Measurements from ENCODE around the gene GNG3.
"Not testable (repeated sequence)": the region's sequence is repeated elsewhere in the genome, so short reads cannot be mapped to it uniquely, and the experiment has no call there.

Gene GNG3

DNA sequence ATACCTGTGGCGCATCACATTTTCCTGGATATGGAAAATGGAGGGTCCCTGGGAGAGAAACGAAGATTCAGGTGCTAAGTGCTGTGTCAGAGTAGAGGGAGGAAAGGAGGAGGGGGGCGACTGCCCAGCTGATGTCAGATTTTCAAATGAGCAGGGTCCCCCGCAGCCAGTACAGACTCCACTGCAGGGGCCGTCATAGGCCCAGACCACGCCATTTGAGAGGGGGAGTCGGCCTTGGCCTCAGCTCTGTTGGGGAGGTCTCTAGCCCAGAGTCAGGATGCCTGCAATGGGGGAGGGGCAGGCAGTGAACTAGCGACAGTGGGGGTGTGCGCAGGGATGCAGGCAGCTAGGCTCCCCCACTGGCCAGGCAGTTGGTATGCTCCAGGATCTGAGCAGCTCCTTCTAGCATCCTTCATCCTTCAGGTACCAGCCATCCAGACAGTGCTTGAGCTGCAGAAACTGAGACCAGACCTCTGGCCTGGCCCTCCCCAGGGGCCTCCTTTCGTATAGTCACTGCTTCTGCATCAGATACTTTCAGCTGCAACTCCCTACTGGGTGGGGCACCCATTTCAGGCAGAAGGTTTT is at the start of gene GNG3, which contains the start of gene BSCL2:
Gene GNG3 (plus strand): TSS at position 400 of the 585 bp plus-strand sequence. CDS start 620 bp downstream, outside the sequence.
Gene BSCL2 (minus strand): TSS at position 148 of the 585 bp plus-strand sequence. CDS start 229 bp downstream, outside the sequence.
- intact Hi-C loops (cut with DNase I) = loop anchor here (10.0 kb wide), 1 partner anchor 113 kb away; the partner anchor contains the start of gene TUT1
- DNase-seq = peak; percentile 62 to 99 (median 95)

- intact Hi-C loops (cut with DNase I) = no loop called here
- peak in 3 of 10 donors; percentile 41 to 88 (median 52) for DNase-seq
Measured at GRCh38 chr11:62664405-62665074, 42.9 kb upstream of the GNG3 start.

DNA sequence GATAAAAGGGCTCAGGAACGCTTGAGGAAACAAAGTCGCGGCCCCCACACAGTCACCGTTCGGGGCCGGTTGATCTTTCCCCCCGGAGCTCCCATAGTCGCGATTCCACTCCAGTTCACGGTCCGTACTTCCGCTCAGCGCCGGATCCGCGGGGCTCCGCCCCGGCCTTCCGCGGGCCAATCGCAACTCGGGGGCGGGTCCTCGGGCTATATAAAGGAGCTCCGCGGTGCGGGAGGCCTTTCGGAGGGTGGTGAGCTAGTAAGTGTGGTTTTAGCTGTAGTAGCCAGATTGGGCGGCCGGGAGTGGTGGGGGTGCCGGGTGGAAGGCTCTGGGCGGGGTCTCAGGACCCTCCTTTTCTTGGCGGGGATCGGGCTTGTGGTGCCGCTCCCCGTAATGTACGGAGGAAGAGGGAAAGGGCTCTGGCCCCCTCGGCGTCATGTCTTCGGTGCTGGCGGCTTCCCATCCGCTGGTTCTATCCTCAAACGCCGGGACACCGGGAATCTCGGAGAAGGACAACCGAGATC is 42.3 kb upstream of the GNG3 start, which contains the start of the genes C11orf98 and CSKMT:
Gene C11orf98 (minus strand): TSS at position 136 of the 524 bp plus-strand sequence. CDS start 41 bp downstream, at position 95.
Gene CSKMT (plus strand): TSS at position 238 of the 524 bp plus-strand sequence. CDS start 568 bp downstream, outside the sequence.
- peak; percentile 95 to 100 (median 97) for DNase-seq
- intact Hi-C loops (cut with DNase I) = no loop called here

GRCh38 chr11:62665599-62666258 is 41.7 kb upstream of the GNG3 start:
- DNase-seq = peak in 9 of 10 donors; percentile 30 to 92 (median 55)
- intact Hi-C loops (cut with DNase I) = no loop called here

GRCh38 chr11:62666259-62666926 is 41.1 kb upstream of the GNG3 start:
- DNase-seq = peak in 3 of 10 donors; percentile 18 to 72 (median 54)
- intact Hi-C loops (cut with DNase I) = no loop called here

DNA sequence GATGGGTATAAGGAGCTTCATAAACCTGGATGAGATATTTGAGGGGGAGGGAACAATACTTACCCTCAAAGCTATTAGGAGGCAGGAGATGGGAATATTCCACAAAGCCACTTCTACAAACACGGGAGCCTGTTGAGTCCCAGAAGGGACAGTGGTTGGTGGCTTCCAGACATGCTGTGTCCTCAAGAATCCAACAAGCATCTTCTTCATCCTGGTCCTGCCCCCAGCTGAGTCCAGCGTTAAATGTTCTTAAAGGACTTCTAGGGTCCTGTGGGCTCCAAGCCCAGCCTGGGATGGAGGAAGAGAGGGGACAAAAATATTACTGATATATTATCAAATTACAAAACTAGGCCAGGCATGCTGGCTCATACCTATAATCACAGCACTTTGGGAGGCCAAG is 40.0 kb upstream of the GNG3 start:
- intact Hi-C loops (cut with DNase I) = no loop called here
- DNase-seq = peak in 1 of 10 donors; percentile 6

DNA sequence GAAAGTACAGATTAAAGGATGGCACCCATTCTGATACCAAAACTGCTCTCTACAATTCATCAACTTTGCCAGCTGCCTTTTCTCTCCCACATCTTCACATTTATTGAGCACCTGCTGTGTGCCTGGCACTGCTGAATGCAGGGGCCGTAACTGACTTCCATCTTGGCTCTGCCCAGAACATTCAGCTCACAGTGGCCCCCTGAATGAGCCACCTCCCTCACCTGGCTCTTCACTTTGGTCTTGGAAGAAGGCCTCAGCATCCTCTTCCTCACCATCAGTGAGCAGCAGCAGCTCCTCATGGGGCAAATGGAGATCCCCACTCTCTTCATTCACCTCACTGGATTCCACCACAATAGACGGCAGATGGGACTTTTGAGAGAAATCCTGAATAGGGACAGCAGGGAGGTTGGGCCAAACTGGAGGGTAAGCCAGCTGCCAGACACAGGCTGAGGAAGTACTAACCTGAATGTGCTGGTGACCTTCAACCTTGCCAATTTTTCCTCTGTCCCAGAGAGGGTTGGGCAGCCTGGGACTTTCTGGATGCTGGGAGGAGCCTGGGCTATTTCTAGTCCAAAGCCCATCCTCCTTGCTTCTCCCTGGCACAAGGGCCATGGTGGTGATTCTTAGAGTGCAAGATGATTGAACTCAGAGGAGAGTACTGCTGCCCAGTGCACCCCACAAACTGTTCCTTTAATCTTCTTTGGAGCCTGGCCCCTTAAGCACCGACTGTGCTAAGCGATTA is 37.9 kb upstream of the GNG3 start:
- intact Hi-C loops (cut with DNase I) = loop anchor here (2.0 kb wide), 1 partner anchor 17 kb away; the partner anchor contains the start of gene INTS5
- DNase-seq = peak in 2 of 10 donors; percentile 19 to 24

GRCh38 chr11:62671236-62671607 is 36.3 kb upstream of the GNG3 start:
- intact Hi-C loops (cut with DNase I) = loop anchor here (2.0 kb wide), 1 partner anchor 18 kb away; the partner anchor contains the start of gene INTS5
- DNase-seq = no peak

- DNase-seq = peak; percentile 69 to 96 (median 79)
- intact Hi-C loops (cut with DNase I) = loop anchor here (2.0 kb wide), 1 partner anchor 19 kb away; the partner anchor contains the start of gene INTS5
Measured at GRCh38 chr11:62671608-62672389, 35.7 kb upstream of the GNG3 start, which contains the start of the genes LBHD1 and UQCC3. TSS of gene LBHD1 (minus strand) at chr11:62672267. CDS start at chr11:62670031, 2,236 bp downstream. TSS of gene UQCC3 (plus strand) at chr11:62671673. CDS start at chr11:62671746, 73 bp downstream.

DNA sequence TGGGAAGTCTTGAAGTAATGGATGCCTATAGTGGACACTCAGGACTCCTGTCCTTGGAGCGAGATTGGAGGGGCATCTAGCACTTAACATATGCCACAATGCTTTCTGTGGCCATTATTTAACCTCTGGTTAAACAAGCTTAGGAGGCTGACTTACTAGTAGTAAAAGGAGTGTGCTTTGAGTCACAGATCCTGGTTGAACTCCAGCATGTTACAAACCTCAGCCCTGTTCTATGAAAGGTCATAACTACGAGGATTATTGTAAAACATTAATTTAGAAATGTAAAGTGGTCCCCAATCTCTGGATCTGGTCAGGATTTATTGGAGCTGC is 34.3 kb upstream of the GNG3 start:
- intact Hi-C loops (cut with DNase I) = no loop called here

GRCh38 chr11:62675415-62675814 is 32.1 kb upstream of the GNG3 start:
- DNase-seq = peak in 2 of 10 donors; percentile 6 to 31
- intact Hi-C loops (cut with DNase I) = not testable (repeated sequence)

More for the DNA sequence above, 34.3 kb upstream of the GNG3 start:
- DNase-seq = no peak

- intact Hi-C loops (cut with DNase I) = no loop called here
- peak in 2 of 10 donors; percentile 43 to 59 for DNase-seq
Measured at GRCh38 chr11:62676698-62677097, 30.8 kb upstream of the GNG3 start.

GRCh38 chr11:62677156-62677555 is 30.3 kb upstream of the GNG3 start:
- no peak for DNase-seq
- intact Hi-C loops (cut with DNase I) = no loop called here

- DNase-seq = peak in 2 of 10 donors; percentile 11 to 22
- intact Hi-C loops (cut with DNase I) = no loop called here
Measured at GRCh38 chr11:62677714-62678113, 29.8 kb upstream of the GNG3 start.

GRCh38 chr11:62678433-62678769 is 29.1 kb upstream of the GNG3 start:
- intact Hi-C loops (cut with DNase I) = no loop called here

DNA sequence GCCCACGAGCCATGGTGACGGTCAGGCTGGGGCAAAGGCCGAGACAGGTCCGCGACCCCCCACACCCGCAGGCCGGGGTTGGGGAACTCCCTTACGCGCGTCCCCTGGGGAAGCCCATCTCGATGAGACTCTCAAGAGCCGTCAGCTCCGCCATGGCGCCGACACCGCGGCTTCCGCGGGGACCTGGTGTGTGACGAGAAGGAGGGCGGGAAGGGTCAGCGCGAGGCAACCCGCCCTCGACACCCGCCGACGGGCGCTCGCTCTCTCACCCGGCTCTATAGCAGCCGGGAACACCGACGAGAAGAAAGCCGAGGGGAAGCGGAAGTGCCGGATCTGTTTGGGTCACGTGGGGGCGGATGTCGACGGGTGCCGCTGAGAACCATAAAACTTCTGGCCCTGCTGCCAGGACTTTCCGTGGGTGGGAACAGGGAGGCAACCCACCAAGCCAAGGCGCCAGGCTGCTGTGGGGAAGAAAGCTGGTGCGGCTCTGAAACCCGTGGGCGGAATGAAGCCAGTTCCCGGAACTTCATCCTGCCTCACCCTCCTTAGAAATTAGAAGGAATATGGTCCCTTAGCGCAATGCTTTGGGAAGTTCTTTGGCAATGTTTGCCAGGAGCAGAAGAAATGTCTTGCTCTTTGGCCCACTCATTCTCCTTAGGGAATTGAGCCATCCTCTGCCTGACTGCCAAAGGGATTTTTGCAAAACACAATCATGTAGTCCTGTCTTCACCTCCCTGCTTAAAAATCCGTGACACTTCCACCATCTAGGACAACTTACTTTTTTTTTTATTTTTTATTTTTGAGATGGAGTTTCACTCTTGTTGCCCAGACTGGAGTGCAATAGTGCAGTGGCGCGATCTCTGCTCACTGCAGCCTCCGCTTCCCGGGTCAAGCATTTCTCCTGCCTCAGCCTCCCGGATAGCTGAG is 28.4 kb upstream of the GNG3 start, which contains the start of gene UBXN1:
Gene UBXN1 (minus strand): TSS at position 304 of the 927 bp plus-strand sequence. CDS start 150 bp downstream, at position 154.
- DNase-seq = peak; percentile 83 to 98 (median 88)
- intact Hi-C loops (cut with DNase I) = loop anchor here (1.0 kb wide), 1 partner anchor 26 kb away; the partner anchor contains the start of gene INTS5

More at GRCh38 chr11:62678433-62678769, 29.1 kb upstream of the GNG3 start:
- no peak for DNase-seq

DNA sequence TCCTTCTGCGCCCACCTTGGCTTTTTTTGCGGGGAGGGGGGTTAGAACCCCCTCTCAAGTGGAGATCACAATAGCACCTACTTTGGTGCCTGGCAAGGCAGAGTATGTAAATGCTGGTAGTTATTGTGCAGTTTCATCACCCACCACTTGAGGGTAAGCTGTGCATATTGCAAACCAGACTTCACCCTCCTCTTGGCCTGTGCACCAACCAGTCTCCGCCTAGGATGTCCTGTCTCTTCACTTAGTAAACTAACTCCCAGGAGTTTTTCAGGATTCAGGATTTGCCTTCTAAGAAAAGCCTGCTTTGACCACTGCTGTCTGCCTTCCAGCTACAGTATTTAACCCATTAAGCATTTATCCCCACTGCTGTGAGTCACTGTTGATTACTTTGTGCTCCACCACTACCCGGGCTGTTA is 26.6 kb upstream of the GNG3 start:
- peak in 2 of 10 donors; percentile 29 to 49 for DNase-seq
- intact Hi-C loops (cut with DNase I) = no loop called here

All from posterior cingulate gyrus (tissue), 11 donors.